Right lobe of liver (tissue), 4 donors: ENCODE results near the gene THAP5.

ENCODE experiments used
- POLR2A ChIP-seq: fragments of 450-650 bp; IDR thresholded peaks from one replicate; pipeline ENCODE4 v1.6.1; 2017; ENCODE audit warnings: antibody characterized with exemption, mild to moderate bottlenecking
- TF ChIP-seq, protein P1 (sequence below), 4 donors: fragments of 200-600 bp in 3 of 4; fragments of 450-650 bp in 1 of 4; IDR thresholded peaks; one replicate each; pipeline versions ENCODE4 v1.5.1 to v1.8.0; 2016 to 2022; ENCODE audit warnings: antibody characterized with exemption in 4 of 4, mild to moderate bottlenecking in 2 of 4
- donor health status: DM: no; HTN: no; CAD: no.
- donor health status: DM: no; HTN: no; CAD: no.
- donor health status: DM: no; HTN: yes; CAD: no.

DNA sequence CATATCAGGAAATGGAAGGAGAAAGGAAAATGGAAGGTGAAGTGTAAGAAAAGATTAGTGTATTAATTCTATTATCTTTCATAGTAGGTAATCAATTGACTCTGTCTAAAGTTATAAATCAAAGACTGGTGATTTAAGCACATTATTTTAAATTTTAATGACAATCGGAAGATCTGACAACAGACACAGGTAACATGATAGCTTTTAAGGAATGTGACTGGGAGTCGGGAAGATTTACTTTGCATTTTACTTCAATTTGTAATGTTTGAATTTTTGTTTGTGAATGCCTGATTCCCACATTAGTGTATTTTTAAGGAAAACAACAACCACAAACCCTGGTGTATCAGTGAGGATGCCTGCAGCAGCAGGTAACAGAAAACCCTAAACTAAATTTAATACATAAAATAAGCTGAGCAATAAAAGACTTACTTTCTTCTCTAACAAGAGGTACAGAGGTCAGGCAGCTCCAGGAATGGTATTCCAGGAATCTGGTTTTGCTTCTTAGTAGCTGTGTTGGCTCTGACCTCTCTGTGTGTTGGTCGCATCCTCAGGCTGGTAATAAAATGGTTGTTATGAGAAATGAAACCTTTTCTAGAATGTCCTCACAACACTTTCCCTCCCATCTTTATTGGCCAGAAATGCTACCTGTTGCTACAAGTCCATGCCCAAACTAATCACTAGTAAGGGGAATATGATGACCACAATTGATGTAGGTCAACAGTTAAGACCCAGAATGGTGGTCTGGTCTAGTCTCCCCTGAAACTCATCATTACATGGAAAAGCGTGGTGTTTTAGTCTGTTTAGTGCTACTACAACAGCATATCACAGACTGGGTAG, 12.4 kb upstream of the THAP5 start:
- TF ChIP-seq, protein P1, sequence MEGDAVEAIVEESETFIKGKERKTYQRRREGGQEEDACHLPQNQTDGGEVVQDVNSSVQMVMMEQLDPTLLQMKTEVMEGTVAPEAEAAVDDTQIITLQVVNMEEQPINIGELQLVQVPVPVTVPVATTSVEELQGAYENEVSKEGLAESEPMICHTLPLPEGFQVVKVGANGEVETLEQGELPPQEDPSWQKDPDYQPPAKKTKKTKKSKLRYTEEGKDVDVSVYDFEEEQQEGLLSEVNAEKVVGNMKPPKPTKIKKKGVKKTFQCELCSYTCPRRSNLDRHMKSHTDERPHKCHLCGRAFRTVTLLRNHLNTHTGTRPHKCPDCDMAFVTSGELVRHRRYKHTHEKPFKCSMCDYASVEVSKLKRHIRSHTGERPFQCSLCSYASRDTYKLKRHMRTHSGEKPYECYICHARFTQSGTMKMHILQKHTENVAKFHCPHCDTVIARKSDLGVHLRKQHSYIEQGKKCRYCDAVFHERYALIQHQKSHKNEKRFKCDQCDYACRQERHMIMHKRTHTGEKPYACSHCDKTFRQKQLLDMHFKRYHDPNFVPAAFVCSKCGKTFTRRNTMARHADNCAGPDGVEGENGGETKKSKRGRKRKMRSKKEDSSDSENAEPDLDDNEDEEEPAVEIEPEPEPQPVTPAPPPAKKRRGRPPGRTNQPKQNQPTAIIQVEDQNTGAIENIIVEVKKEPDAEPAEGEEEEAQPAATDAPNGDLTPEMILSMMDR (IDR thresholded peaks at IDR 0.05) = no peak
- no peak for TF ChIP-seq POLR2A
